H54 (cell line): ENCODE measurements around the gene BARX2.
"Not testable (repeated sequence)": the region's sequence is repeated elsewhere in the genome, so short reads cannot be mapped to it uniquely, and the experiment has no call there.

Experiments used
- DNase-seq: peaks from one replicate; pipeline ENCODE4 v3.0.0; 2011; ENCODE audit warnings: low spot score, mixed read lengths; ENCODE audit not compliant: insufficient read length
- FAIRE-seq: peaks from 3 replicates; lab custom pipeline; 2011; peaks lifted over from hg19 to GRCh38; lab: Jason Lieb, UNC
- POLR2A ChIP-seq: IDR thresholded peaks from 2 replicates; pipeline ENCODE4 v1.6.1; 2011; ENCODE audit warnings: low read depth, mild to moderate bottlenecking, low read length

BARX2 gene

GRCh38 chr11:129375751-129376657 lies at the start of gene BARX2:
Gene BARX2, plus strand, starts transcription at chr11:129375848. Its CDS starts 188 bp downstream, at chr11:129376036.
- FAIRE-seq: no peak
- no peak for DNase-seq

GRCh38 chr11:129326921-129327320 lies 48.7 kb upstream of the BARX2 start:
- no peak for FAIRE-seq
- no peak for DNase-seq
- no peak for TF ChIP-seq POLR2A

More at GRCh38 chr11:129375751-129376657, at the start of gene BARX2:
- no peak for TF ChIP-seq POLR2A

- DNase-seq, FAIRE-seq: not testable (repeated sequence)
Observed at GRCh38 chr11:129327708-129328107, 47.9 kb upstream of the BARX2 start.

- TF ChIP-seq POLR2A: no peak
- DNase-seq (no peak), FAIRE-seq (no peak)
Observed at GRCh38 chr11:129328756-129329155, 46.9 kb upstream of the BARX2 start.

GRCh38 chr11:129331217-129331616 lies 44.4 kb upstream of the BARX2 start:
- FAIRE-seq (no peak), DNase-seq (no peak)
- TF ChIP-seq POLR2A: no peak

- no peak for TF ChIP-seq POLR2A
- DNase-seq: peak; percentile 44
- FAIRE-seq: peak; percentile 88
Observed at GRCh38 chr11:129331871-129332274, 43.8 kb upstream of the BARX2 start.

- TF ChIP-seq POLR2A: no peak
- DNase-seq (no peak), FAIRE-seq (no peak)
Observed at GRCh38 chr11:129333873-129334272, 41.8 kb upstream of the BARX2 start.

GRCh38 chr11:129344301-129344940 lies 31.2 kb upstream of the BARX2 start:
- not testable (repeated sequence) for FAIRE-seq, DNase-seq

GRCh38 chr11:129346916-129347315 lies 28.7 kb upstream of the BARX2 start:
- FAIRE-seq (no peak), DNase-seq (no peak)
- no peak for TF ChIP-seq POLR2A

- DNase-seq (no peak), FAIRE-seq (no peak)
- TF ChIP-seq POLR2A: no peak
Observed at GRCh38 chr11:129348813-129349212, 26.8 kb upstream of the BARX2 start.

- no peak for FAIRE-seq
- TF ChIP-seq POLR2A: no peak
Observed at GRCh38 chr11:129352676-129353075, 23.0 kb upstream of the BARX2 start.

GRCh38 chr11:129354691-129355090 lies 21.0 kb upstream of the BARX2 start:
- DNase-seq (no peak), FAIRE-seq (no peak)
- TF ChIP-seq POLR2A: no peak

More at GRCh38 chr11:129352676-129353075, 23.0 kb upstream of the BARX2 start:
- DNase-seq: no peak

- FAIRE-seq: no peak
- TF ChIP-seq POLR2A: no peak
- DNase-seq: no peak
Observed at GRCh38 chr11:129359748-129360147, 15.9 kb upstream of the BARX2 start.

- FAIRE-seq (peak; percentile 84), DNase-seq (peak; percentile 38)
- no peak for TF ChIP-seq POLR2A
Observed at GRCh38 chr11:129364143-129364654, 11.4 kb upstream of the BARX2 start.
